ENCODE measurements around the gene DXO. TPM values are rescaled to one million over a fixed set of nuclear protein-coding genes. Genes with fewer than 3 reads are reported as not detected.

The DXO gene
- total RNA-seq, 1 experiment from 2014 or later = 16.4 TPM

- no peak for TF ChIP-seq EZH2phosphoT487 (IDR thresholded peaks at IDR 0.05; ENCODE audit: borderline replicate concordance)
- TF ChIP-seq ZFX (IDR thresholded peaks at IDR 0.05) = no peak
- no peak for TF ChIP-seq ATF3 (IDR thresholded peaks at IDR 0.05)
- TF ChIP-seq SIN3A (IDR thresholded peaks at IDR 0.05; ENCODE audit: low read depth) = no peak
- TF ChIP-seq ZNF274 (IDR thresholded peaks at IDR 0.05; ENCODE audit: low read depth, low read length) = no peak
These were observed 5.4 kb downstream of the DXO start (continued) for GRCh38 chr6:31966506-31966905.

- no peak overlapping the region for H3K4me3 ChIP-seq (replicated peaks in 1 of 2; ENCODE audit: low read depth in 1 of 2, low read length in 2 of 2)
- CTCF ChIA-PET = no interaction called here
- intact Hi-C loops (cut with micrococcal nuclease) = no loop called here
- H3K9me3 ChIP-seq (ENCODE audit: control insufficient read depth in 1 of 2, insufficient read depth in 1 of 2, low read depth in 1 of 2, low read length in 2 of 2) = no peaks in the 10 kb centered on the region
- no peaks in the 10 kb centered on the region for H3K9me2 ChIP-seq (ENCODE audit: insufficient read depth)
- peaks cover 0 to 3% of the 10 kb centered on the region in 2 experiments; a peak in 2 of 4 replicates for H3K4me1 ChIP-seq (ENCODE audit: control insufficient read depth in 1 of 2, insufficient read depth in 2 of 2, low read length in 2 of 2)
- ATAC-seq = no peak
- no peak for DNase-seq (ENCODE audit: low read depth, low spot score)
- POLR2A ChIA-PET = no interaction called here
- no peak overlapping the region for H3K27ac ChIP-seq (ENCODE audit: low read depth, low read length)
- BruUV-seq (replicated peaks) = no TSS peak
- no peaks in the 10 kb centered on the region for H4K20me1 ChIP-seq (ENCODE audit: insufficient read depth)
- TF ChIP-seq JUND (IDR thresholded peaks at IDR 0.05) (no peak), CBX3 (IDR thresholded peaks at IDR 0.05; ENCODE audit: low read depth) (no peak), ZNF274 (IDR thresholded peaks at IDR 0.05; ENCODE audit: low read depth, low read length) (no peak), MAX (IDR thresholded peaks at IDR 0.05) (no peak), POLR2A (IDR thresholded peaks at IDR 0.05; ENCODE audit: borderline replicate concordance, extremely low read depth, insufficient read depth, insufficient read length) (no peak), ATF3 (IDR thresholded peaks at IDR 0.05) (no peak), TCF7L2 (IDR thresholded peaks at IDR 0.05; ENCODE audit: borderline replicate concordance, extremely low read depth, insufficient read depth, insufficient read length) (no peak), EZH2phosphoT487 (IDR thresholded peaks at IDR 0.05; ENCODE audit: borderline replicate concordance) (no peak), REST (IDR thresholded peaks at IDR 0.05; ENCODE audit: low read depth) (no peak), POLR2AphosphoS5 (IDR thresholded peaks at IDR 0.05; ENCODE audit: low read depth, low read length) (no peak), YY1 (IDR thresholded peaks at IDR 0.05; ENCODE audit: extremely low read depth, insufficient replicate concordance, low read depth, low read length) (no peak), SP1 (IDR thresholded peaks at IDR 0.05; ENCODE audit: low read depth) (no peak), EZH2 (IDR thresholded peaks at IDR 0.05) (no peak), CEBPB (IDR thresholded peaks at IDR 0.05; ENCODE audit: low read depth) (no peak), SRF (IDR thresholded peaks at IDR 0.05; ENCODE audit: low read depth) (no peak), ZBTB33 (IDR thresholded peaks at IDR 0.05; ENCODE audit: extremely low read depth, insufficient replicate concordance, low read length) (no peak)
- H2AFZ ChIP-seq (ENCODE audit: low read depth, low read length, poor library complexity, severe bottlenecking) = no peak overlapping the region
- peaks cover 47 to 55% of the 10 kb centered on the region in 2 experiments; a peak in 3 of 4 replicates for H3K36me3 ChIP-seq (ENCODE audit: control insufficient read depth in 1 of 2, insufficient read depth in 2 of 2, low read length in 2 of 2)
- RAD21 ChIA-PET (ENCODE audit: low non-redundant PET in 1 of 2, low total read pairs in 2 of 2, uncharacterized antibody in 2 of 2, unreplicated experiment in 2 of 2) = no interaction called here
- no peak overlapping the region for H3K4me2 ChIP-seq (ENCODE audit: low read length)
- H3K27me3 ChIP-seq (ENCODE audit: insufficient read depth, low read length) = no peaks in the 10 kb centered on the region
- no peak overlapping the region for H3K9ac ChIP-seq (ENCODE audit: low read length)
- H3K79me2 ChIP-seq (ENCODE audit: insufficient read depth, low read length) = peaks cover 5% of the 10 kb centered on the region; the same call in 1 of the 2 replicates
These were observed 6.2 kb downstream of the DXO start for GRCh38 chr6:31965700-31966099.
